Inferior parietal cortex (tissue), 1 donor: Measurements from ENCODE around the gene LMAN1.

Experiments
- DNase-seq: peaks from one replicate; pipeline ENCODE4 v3.0.0-alpha.2; 2016; ENCODE audit errors: extremely low spot score

Gene LMAN1

GRCh38 chr18:59359576-59359952 lies 499 bp upstream of the LMAN1 start:
- DNase-seq: no peak

- no peak for DNase-seq
Observed at GRCh38 chr18:59358414-59358711, 702 bp downstream of the LMAN1 start.

DNA sequence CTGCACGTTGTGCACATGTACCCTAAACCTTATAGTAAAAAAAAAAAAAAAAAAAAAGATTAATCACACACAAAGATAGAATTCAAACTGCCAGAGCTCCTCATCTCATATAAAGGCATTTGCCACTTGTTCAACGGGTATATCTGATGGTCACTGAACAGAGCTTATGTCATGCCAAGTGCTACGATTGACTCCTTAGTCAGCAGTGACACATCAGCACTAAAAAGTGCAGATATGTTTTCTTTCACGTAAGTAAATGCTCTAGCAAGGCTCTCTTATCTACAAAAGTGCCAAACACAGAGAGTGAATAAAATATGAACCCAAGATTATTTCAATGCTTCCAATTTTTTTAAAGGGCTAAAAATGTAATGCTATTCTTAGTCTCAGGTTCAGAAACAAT lies 1.1 kb downstream of the LMAN1 start:
- DNase-seq: peak; percentile 32

- DNase-seq: no peak
Observed at GRCh38 chr18:59354731-59355130, 4.3 kb downstream of the LMAN1 start.

DNA sequence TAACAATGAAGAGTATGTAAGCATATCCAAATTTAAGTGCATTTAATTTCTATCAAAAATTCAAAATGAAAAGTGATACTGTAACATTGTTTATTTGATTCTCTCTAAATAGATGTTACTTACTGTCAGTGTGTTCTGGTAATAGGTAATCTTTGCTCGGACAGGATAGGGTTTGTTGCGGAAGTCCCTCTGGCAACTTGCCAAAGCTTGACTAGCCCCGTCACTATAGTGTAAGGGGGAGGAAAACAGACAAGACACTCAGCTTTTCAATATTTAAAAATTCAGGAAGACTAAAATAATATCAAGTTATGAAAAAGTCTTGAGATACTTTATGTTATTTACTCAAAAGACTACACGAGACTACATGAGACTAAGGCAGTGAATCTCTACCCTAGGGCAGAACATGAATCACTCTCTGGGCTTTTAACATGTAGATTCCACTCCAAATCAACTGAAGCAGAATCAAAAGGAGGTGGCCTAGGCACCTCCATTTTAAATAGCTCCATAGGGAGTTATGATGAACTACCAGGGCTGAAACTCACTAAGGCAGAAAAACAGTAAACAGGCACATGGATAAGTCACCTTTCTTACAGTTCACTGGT lies 5.9 kb downstream of the LMAN1 start:
- DNase-seq: no peak

GRCh38 chr18:59352250-59352855 lies 6.7 kb downstream of the LMAN1 start:
- DNase-seq: no peak

DNA sequence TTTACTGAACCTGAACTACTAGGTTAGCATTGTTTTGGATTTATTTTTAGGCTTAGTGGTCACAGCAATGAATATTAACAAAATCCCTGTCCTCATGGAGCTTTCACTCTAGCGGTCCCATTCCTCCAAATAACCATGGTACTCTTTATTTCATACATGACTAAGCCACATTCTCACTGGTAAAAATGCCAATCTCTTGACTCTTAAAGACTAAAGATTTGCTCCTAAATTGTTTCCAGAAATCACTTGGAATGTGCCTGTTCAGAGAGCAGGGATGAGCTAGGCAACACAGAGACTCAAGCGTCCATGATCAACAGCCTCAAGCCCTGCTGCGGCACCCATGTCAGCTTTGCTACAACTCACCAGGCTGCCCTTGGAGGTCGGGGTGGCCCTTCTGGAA lies 13.5 kb downstream of the LMAN1 start:
- DNase-seq: no peak

- DNase-seq: no peak
Observed at GRCh38 chr18:59344996-59345395, 14.1 kb downstream of the LMAN1 start.

GRCh38 chr18:59343926-59344325 lies 15.1 kb downstream of the LMAN1 start:
- no peak for DNase-seq

DNA sequence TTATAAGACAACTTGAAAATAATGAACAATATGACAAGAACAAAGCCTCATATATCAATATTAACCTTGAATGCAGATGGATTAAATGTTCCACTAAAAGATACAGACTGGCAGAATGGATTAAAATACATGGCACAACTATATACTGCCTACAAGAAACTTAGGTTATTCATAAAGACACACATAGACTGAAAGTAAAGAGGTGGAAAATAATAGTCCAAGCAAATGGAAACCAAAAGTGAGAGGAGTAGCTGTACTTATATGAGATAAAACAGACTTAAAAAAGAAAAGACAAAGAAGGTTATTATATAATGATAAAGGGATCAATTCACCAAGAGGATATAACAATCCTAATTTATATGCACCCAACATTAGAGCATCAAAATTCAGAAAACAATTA lies 18.2 kb downstream of the LMAN1 start:
- DNase-seq: no peak

DNA sequence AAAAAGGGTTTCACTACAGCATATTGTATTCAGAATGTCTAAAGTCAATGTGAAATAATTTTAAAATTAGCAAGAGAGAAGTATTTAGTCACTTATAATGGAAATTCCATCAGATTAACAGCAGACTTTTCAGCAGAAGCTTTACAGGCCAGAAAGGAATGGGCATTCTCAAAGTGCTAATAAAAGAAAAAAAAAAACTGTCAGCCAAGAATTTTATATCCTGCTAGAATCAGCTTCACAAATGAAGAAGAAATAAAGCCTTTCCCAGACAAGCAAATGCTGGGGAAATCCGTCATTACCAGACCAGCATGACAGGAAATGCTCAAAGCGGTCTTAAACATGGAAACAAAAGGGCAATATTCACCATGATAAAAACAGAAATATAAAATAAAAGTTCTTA lies 18.8 kb downstream of the LMAN1 start:
- DNase-seq: no peak

DNA sequence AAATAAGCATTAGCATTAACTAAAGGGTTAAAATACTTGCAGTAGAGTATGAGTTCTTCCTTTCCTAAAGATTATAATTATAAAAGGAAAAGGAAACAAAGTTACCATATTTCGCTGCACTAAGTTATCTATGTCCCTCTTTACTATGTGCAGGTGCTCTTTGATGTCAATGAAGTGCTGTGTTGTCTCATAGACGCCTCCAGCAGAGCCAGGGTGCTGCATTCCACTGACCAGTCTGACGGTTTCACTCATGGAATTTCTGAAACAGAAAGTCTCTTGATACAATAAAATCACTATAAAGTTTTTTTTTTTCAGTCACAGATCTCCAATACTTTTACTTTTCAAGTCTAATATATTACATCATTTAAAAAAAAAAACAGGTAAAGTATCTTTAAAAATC lies 26.1 kb downstream of the LMAN1 start:
- no peak for DNase-seq

DNA sequence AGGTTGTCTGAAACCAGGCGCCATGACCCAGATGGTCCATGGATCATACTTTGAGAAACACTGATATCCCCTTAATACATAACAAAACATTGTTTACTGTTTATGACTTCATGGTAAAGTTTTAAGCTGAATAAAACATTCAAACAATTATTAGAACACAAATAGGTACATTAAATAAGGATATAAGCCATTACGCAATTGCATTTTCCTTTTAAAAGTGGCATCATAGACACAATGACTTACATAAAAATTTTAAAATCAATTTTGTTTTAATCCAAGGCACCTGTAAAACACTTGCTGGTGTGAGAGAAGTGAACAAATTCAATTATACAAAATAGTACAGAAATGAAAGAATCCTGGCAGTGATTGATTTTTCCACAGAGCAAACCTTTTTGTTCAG lies 30.4 kb downstream of the LMAN1 start:
- DNase-seq: no peak

GRCh38 chr18:59325965-59326364 lies 33.1 kb downstream of the LMAN1 start:
- no peak for DNase-seq

GRCh38 chr18:59324623-59324971 lies 34.5 kb downstream of the LMAN1 start:
- no peak for DNase-seq

DNA sequence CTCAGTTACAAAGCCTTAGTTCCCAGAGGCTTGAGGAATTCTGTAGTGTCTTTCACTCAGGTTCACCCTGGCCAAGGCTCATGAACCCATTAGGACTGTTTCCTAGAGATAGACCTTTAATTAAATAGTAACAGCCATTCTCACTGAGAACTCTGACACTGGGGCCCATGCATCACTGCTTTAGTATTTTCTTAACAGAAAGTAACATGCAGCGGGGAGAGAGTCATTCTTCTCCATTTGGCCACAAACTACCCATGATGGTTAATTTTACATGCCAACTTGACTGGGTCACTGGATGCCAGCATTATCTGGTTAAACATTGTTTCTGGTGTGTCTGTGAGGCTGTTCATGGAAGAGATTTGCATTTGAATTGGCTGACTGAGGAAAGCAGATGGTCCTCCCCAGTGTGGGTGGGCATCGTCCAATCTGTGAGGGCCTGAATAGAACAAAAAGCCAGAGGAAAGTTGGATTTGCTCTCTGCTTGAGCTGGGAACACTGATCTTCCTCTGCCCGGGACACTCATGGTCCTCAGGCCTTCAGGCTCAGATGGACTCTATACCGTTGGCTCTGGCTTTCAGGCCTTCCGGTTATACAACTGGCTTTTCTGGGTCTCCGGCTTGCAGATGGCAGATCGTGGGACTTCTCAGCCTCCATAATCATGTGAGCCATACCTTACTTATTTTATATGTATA lies 35.0 kb downstream of the LMAN1 start:
- no peak for DNase-seq

GRCh38 chr18:59318460-59319050 lies 40.5 kb downstream of the LMAN1 start, which contains the start of gene CPLX4:
Gene CPLX4 (minus strand): TSS chr18:59318649. CDS start chr18:59318462, 187 bp downstream.
- DNase-seq: no peak

- DNase-seq: no peak
Observed at GRCh38 chr18:59311631-59312030, 47.4 kb downstream of the LMAN1 start.

- DNase-seq: no peak
Observed at GRCh38 chr18:59308938-59309260, 50.2 kb downstream of the LMAN1 start.

DNA sequence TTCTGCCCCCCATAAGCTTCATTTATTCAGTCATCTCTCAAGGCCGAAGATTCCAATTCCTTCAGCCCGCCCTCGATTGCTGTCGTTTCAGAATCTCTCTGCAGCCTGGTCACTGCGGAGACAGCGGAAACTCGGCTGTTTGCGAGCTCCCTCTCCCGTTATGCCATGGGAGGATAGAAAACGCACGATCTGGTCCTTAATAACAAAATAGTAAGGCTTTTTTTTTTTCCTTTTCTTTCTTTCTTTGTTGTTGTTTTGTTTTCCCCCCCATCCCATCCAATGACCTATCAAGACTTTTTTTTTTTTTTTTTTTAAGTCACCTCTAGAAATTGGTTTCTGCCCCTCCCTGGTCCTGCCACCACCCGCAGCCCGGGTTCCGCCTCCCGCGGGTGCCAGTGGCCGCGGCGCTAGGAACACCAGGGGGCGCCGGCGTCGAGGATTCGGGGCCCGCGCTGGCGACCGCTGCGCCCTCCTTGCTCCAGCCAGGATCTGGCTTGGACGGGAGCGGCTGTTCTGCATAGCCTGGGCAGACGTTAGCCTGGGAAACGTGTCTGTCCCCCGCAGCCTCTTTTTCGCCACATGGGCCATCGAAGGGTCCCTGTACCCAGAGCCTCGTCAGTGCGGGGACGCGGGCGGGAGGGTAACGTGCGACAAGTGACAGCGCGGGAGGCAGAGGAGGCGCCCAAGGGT lies 50.7 kb downstream of the LMAN1 start:
- DNase-seq: peak; percentile 43

DNA sequence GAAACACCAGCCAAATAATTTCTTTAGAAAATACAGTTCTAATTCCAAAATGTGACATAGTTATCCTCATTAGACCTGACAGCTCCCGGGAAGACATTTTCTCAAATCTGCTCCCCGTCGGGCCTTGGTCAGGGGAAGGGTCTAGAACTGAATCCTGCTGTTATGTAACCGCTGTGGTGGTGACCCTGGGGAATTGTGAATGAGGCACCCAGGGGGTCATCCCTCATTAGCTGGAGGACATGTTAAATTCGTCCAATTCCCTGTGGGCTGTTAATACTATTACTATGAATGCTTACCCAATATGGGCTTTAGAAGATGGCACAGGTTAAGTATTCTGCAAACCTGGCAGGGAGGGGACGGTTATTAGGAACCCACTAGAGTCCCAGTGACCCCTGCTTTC lies 52.4 kb downstream of the LMAN1 start:
- DNase-seq: no peak

GRCh38 chr18:59305295-59305694 lies 53.8 kb downstream of the LMAN1 start:
- no peak for DNase-seq

GRCh38 chr18:59303656-59304195 lies 55.3 kb downstream of the LMAN1 start:
- no peak for DNase-seq
